ENCODE measurements around the gene ZFP90. TPM values are rescaled to one million over a fixed set of nuclear protein-coding genes. Genes with fewer than 3 reads are reported as not detected.

ZFP90 gene
- total RNA-seq, 2 donors from 2014 or later, result 9.1 to 20.0 TPM

- no peak for TF ChIP-seq CTCF (IDR thresholded peaks at IDR 0.05)
- no peaks in the 10 kb centered on the region for H3K4me1 ChIP-seq
- no peaks in the 10 kb centered on the region for H3K27me3 ChIP-seq
- no peak for DNase-seq (ENCODE audit: low spot score)
- H3K4me3 ChIP-seq, result no peak overlapping the region
- H3K27ac ChIP-seq, result no peak overlapping the region
- H3K36me3 ChIP-seq, result no peaks in the 10 kb centered on the region
- H3K9me3 ChIP-seq, result peaks cover 24 to 97% of the 10 kb centered on the region in 2 donors
Measured at GRCh38 chr16:68574479-68574878, 35.4 kb downstream of the ZFP90 start.

GRCh38 chr16:68575082-68575481 lies 36.0 kb downstream of the ZFP90 start:
- H3K27ac ChIP-seq, result no peak overlapping the region
- H3K36me3 ChIP-seq, result no peaks in the 10 kb centered on the region
- DNase-seq (ENCODE audit: low spot score), result no peak
- no peak overlapping the region for H3K4me3 ChIP-seq
- H3K9me3 ChIP-seq, result peaks cover 24 to 97% of the 10 kb centered on the region in 2 donors
- H3K4me1 ChIP-seq, result no peaks in the 10 kb centered on the region
- no peaks in the 10 kb centered on the region for H3K27me3 ChIP-seq
- TF ChIP-seq CTCF (IDR thresholded peaks at IDR 0.05), result no peak

- DNase-seq (ENCODE audit: low spot score), result no peak
- Histone ChIP-seq H3K27ac (no peak overlapping the region), H3K4me1 (no peaks in the 10 kb centered on the region), H3K36me3 (no peaks in the 10 kb centered on the region), H3K9me3 (peaks cover 22 to 90% of the 10 kb centered on the region in 2 donors), H3K4me3 (no peak overlapping the region), H3K27me3 (no peaks in the 10 kb centered on the region)
- TF ChIP-seq CTCF (IDR thresholded peaks at IDR 0.05), result no peak
Measured at GRCh38 chr16:68577352-68577853, 38.3 kb downstream of the ZFP90 start.

- no peaks in the 10 kb centered on the region for H3K4me1 ChIP-seq
- no peaks in the 10 kb centered on the region for H3K36me3 ChIP-seq
- no peak for DNase-seq (ENCODE audit: low spot score)
- H3K27ac ChIP-seq, result no peak overlapping the region
- H3K9me3 ChIP-seq, result peaks cover 0 to 7% of the 10 kb centered on the region in 2 donors
- H3K4me3 ChIP-seq, result no peak overlapping the region
- H3K27me3 ChIP-seq, result no peaks in the 10 kb centered on the region
- TF ChIP-seq CTCF (IDR thresholded peaks at IDR 0.05), result peak in 1 of 2 donors; percentile 53
Measured at GRCh38 chr16:68590201-68590994, 51.3 kb downstream of the ZFP90 start.

- H3K9me3 ChIP-seq, result peaks cover 0 to 7% of the 10 kb centered on the region in 2 donors
Measured at GRCh38 chr16:68592466-68593337, 53.6 kb downstream of the ZFP90 start.

More at GRCh38 chr16:68592466-68593337, 53.6 kb downstream of the ZFP90 start:
- no peak overlapping the region for H3K4me3 ChIP-seq
- H3K27ac ChIP-seq, result no peak overlapping the region
- H3K27me3 ChIP-seq, result no peaks in the 10 kb centered on the region
- H3K4me1 ChIP-seq, result no peaks in the 10 kb centered on the region
- DNase-seq (ENCODE audit: low spot score), result no peak
- TF ChIP-seq CTCF (IDR thresholded peaks at IDR 0.05), result no peak
- no peaks in the 10 kb centered on the region for H3K36me3 ChIP-seq

All from right atrium auricular region (tissue), 2 donors.